Measurements from ENCODE around the gene WNT9A.
"Not testable (repeated sequence)": the region's sequence is repeated elsewhere in the genome, so short reads cannot be mapped to it uniquely, and the experiment has no call there.

Gene WNT9A

DNA sequence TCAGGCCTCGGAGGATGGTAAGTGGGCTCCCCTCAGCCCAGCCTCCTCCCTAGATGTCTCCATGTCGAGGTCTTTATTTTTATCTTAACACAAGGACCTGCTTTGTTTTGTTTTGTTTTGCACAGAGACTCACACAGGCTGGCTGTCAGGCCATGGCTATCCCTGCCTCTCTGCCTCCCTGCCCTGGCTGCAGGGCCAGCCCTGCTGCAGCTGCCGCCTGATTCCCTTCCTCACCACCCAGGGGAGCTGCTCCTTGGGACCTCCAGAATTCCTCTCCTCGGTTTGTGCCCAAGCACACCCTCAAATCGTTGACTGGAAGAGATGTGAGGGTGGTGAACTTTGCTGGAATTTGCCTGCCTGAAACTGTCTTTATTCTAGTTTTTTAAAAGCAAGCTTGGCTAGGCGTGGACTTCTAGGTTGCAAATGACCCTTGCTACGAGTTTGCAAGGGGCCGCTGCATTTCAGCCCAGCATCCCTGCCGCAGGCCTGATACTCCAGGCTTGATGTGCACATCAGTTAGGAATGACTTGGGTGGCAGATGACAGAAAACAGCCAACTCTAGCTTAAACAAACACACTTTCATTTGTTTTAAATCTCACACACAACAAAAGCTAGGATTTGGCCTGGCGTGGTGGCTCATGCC, 37.1 kb downstream of the WNT9A start:
- DNase-seq (ENCODE audit: low read depth), result no peak

- DNase-seq (ENCODE audit: low read depth), result not testable (repeated sequence)
Measured at GRCh38 chr1:227909923-227910328, 37.8 kb downstream of the WNT9A start.

- DNase-seq (ENCODE audit: low read depth), result no peak
Measured at GRCh38 chr1:227909188-227909587, 38.5 kb downstream of the WNT9A start.

- no peak for DNase-seq (ENCODE audit: low read depth)
Measured at GRCh38 chr1:227908359-227908758, 39.4 kb downstream of the WNT9A start.

DNA sequence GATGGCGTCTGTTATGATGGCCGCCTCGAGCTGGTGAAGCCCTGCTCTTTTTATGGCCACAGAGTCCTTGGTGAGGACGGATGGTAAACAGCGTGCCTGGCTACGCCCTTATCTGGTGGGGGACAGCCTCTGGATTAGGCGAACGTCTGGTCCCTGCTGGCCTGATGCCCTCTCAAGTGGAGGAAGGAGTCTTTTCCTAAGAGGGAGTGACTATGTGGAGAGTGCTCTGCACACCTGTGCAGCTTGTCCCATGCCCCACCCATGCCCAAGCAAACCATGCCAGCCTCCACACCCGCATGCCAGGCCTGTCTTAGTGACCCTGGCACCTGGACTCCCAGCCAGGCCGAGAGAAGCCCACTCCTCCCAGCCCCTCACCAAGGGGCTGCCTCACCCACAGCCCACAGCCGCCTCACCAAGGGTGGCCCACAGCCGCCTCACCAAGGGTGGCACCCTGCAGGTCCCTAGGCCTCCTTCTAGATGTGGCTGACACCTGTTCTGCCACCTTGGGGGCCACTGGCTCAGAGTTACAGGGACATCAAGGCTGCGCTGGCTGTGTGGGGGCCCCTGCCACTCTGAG, 40.2 kb downstream of the WNT9A start:
- no peak for DNase-seq (ENCODE audit: low read depth)

GRCh38 chr1:227906550-227907071, 41.1 kb downstream of the WNT9A start:
- no peak for DNase-seq (ENCODE audit: low read depth)

DNA sequence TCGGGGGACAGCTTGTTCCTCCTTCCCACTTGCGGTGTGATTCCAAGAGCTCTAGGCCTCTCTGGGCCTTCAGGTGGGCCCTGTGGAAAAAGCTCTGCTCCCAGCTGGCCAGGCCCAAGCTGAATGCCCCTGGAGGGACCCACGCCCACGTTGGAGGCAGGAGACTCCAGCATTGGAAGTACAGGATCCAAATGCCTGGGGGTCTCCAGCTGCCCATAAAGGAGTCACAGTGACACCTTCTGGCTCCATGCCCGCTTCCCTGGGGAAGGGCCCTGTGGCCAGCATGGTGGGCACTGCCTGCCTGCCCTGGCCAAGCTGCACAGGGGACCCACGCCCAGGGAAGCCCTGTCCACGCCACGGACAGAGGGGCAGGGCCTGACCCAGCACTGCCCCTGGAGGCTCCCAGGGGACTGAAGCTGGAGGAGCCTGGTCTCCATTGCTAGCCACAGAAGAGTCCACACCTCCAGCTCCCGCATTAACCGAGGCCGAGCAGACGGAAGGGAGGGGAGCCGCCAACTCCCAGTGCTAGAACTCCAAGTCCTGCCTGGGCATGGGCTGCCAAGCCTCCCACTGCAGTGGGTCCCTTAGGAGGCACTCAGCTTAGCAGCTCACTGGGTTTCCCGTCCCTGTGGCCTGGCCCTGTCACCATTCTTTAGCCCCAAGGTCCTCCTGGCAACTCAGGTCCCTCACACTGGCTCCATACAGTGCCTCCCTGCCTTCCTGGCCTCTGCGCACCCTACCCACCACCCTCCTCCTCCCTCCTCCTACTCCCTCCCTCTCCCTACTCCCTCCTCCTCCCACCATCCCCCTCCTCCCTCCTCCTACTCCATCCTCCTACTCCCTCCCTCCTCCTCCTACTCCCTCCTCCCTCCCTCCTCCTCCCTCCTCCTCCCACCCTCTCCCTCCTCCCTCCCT, 41.9 kb downstream of the WNT9A start:
- no peak for DNase-seq (ENCODE audit: low read depth)

DNA sequence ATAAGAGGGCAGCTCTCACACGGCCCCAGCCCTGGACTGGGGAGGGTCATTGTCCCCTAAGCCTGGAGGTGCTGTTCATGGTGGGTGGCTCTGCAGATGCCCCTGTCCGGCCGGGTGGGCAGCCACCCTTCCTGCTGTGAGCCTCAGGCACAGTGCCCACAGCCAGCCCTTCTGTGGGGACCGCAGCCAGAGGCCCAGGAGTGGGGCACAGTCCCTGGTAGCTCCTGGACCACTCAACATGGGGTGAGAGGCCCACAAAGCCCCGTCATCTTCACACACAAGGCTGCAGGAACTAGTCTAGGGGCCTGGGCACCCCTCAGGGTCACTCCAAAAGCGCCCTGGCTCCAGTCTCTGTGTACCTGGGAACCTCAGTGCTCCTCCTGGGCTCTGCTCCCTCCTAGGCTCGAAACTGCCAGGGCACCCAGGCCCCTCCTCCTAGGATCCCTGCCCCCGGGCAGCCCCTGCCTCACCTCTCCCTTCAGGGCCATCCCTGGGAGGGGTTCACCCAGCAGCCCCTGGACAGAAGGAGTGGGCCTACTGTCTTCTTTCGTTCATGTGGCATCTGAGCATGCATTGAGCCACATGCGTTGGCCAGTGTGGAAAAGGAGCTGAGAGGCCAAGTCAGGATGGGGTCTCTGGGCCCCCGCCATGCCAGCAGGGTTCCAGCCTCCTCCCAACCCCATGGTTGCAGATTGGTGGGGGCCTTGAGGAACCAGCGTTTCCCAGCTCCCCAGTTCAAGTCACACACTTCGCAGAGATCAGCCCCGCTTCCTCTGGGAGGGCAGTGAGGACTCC, 43.0 kb downstream of the WNT9A start:
- no peak for DNase-seq (ENCODE audit: low read depth)

- DNase-seq (ENCODE audit: low read depth), result no peak
Measured at GRCh38 chr1:227903614-227904501, 43.9 kb downstream of the WNT9A start.

- no peak for DNase-seq (ENCODE audit: low read depth)
Measured at GRCh38 chr1:227903061-227903521, 44.6 kb downstream of the WNT9A start.

DNA sequence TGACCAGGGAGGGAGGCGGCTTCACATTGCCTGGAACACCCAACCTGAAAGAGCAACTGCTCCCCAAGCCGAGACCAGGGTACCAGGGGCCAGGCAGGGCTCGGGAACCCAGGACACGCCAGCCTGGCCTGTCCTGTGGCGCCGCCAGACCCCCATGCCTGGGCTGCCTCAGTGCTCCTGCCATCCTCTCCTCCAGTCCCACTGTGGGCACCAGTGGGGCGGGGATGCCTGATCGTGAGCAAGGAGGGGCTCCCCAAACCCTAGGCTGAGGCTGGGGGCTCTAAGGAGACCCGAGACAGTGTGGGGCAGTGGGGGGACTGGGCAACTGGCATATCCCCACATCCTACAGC, 45.1 kb downstream of the WNT9A start:
- DNase-seq (ENCODE audit: low read depth), result no peak

- DNase-seq (ENCODE audit: low read depth), result no peak
Measured at GRCh38 chr1:227901906-227902640, 45.7 kb downstream of the WNT9A start.

GRCh38 chr1:227901239-227901905, 46.4 kb downstream of the WNT9A start:
- DNase-seq (ENCODE audit: low read depth), result no peak

DNA sequence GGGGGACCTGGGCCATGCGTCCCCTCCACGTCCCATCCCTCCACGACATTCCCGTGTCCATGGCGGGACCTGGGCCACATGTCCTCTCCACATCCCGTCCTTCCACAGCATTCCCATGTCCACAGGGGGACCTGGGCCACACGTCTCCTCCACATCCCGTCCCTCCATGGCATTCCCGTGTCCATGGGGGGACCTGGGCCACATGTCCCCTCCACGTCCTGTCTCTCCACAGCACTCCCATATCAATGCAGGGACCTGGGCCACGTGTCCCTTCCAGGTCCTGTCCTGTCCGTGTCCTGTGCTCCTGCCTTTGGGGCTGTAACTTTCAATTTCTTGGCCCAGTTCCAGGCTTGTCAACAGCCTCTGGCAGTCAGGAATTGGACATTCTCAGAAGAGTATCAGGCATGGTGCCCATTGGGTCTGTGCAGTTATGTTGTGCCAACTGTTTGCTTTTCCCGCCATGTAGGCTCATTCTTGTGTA, 47.1 kb downstream of the WNT9A start:
- DNase-seq (ENCODE audit: low read depth), result no peak

- DNase-seq (ENCODE audit: low read depth), result no peak
Measured at GRCh38 chr1:227899820-227900449, 47.8 kb downstream of the WNT9A start.

- no peak for DNase-seq (ENCODE audit: low read depth)
Measured at GRCh38 chr1:227899141-227899819, 48.5 kb downstream of the WNT9A start.

DNA sequence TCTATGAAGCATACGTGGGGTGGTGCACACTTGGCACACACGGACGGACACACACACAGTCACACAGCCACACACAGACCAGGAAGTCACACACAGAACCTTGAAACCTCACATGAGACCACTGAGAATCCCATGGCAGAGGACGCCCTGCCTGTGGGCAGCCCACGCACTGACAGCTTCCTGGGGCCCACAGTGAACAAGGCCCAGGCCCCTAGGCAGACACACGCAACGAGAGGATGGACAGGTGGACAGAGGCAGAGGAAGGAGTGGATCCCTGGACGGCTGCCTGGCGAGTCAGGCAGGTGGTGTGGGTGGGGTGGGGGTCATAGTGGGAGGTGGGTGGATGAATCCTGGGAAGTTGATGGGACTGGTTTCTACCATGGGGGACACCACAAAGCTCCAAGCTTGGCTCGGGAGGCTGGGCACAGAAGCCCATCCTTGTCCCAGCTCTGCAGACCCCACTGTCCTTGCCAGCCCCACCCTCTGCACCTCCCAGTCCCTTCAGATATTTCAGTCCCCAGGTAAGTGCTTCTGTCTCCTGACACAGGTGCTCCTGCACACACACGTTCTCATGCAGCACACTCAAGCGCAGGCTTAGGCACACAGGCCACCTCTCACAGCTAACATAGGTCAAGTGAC, 49.1 kb downstream of the WNT9A start:
- DNase-seq (ENCODE audit: low read depth), result no peak

Measured in GM04504 (cell line).